HG03064 (cell line): ENCODE measurements around the gene ARIH1.

Source experiments
- ATAC-seq: cut with Tn5 transposase; IDR thresholded peaks from one replicate; pipeline ENCODE4 v1.9.1; 2021; ENCODE audit warnings: low read depth; ENCODE audit not compliant: unreplicated experiment

Gene ARIH1

DNA sequence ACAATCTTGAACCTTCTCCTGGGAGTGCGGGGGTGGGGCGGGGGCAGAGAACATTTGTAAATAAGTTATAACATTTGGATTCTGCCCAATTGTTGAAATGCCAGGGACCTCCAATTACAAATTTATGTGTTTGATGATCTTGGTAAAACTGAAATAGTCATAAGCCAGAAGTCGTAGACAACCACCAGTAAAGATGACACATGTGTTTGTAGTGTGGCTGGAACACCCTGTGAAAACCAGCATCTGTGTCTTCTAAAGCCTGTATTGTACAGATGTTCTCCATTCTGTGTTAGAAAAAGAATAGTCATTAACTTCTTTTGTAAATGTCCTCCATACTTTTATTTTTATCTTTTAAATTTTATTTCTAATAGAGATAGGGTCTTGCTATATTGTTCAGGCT lies 61.8 kb downstream of the ARIH1 start:
- ATAC-seq: no peak

DNA sequence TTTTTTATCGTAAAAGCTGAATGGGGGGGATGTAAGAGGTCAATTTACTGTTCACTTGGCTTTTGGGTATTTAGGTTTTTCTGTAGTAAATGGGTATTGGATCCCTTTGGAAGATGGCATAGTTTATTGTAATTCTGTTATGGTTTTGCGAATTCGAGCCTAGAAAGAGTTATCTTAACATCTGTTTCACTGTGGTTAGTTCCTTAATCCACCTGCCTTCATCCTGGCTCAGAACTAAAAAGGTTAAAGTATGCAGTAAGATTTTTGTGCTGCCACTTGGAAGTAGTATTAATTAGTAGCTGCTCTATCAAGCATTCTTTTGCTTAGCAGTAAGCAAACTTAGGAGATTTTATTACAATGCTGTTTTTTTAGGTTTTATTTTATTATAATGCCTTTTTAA lies 62.4 kb downstream of the ARIH1 start:
- ATAC-seq: no peak

DNA sequence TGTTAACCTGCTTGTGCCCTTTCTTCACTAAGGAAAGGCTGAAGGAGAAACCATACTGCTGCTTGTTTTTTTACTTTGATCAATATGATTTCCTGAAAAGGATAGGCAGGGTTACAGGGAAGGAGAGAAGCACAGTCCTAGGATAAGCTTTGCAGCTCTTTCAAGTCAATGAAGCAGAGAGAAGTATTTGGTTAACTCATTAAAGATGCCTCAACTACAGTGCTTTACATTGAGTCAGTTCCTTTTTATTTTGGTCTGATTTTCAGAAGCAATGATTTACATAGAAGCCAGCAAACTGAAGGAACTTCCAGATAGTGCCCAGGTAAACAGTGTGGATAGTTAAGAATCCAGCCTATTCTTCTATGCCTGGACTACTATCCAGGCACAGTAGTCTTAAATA lies 64.8 kb downstream of the ARIH1 start:
- no peak for ATAC-seq

DNA sequence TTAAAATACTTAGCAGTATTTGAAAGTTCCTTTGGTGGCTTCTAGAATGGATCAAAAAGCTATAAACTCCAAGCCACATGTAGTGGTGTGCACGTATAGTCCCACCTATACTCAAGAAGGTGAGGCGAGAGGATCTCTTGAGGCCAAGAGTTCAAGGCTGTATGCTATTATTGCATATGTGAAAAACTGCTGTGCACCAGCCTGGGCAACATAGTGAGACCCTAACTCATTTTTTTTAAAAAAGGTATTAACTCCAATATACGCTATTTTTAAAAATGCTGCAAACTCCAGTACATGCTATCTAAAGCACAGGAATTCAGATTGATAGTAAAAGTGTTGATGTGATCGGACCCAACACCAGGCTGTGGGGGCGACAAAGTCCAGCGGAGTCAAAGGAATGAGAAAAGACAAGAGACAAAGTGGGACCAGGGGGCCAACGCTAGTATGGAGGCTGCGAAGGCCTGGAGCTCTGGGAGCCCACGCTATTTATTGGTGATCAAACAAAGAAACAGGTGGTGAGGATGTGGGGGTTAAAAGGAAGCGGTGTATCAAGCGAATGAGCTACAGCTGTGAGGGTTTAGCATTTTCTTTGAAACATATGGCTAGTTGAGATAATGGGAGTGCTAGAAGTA lies 66.6 kb downstream of the ARIH1 start:
- no peak for ATAC-seq

DNA sequence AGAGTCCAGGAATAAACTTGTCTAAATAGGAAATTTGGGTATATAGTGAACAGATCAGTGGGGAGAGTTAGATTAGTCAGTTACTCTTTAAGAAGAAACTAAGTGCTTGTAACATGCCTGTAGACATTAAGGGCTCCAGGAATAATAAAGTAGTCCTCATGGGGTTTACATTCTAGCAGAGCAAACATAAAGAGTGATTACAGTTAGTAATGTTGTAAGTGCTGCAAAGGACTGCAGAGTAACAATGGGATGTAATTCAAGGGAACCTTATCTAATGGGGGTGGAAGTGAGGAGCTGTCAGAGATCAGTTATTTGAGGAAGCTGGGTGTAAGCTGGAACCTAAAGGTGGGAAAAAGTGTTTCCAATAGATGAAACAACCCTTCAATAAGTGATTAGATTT lies 67.5 kb downstream of the ARIH1 start:
- ATAC-seq: no peak

DNA sequence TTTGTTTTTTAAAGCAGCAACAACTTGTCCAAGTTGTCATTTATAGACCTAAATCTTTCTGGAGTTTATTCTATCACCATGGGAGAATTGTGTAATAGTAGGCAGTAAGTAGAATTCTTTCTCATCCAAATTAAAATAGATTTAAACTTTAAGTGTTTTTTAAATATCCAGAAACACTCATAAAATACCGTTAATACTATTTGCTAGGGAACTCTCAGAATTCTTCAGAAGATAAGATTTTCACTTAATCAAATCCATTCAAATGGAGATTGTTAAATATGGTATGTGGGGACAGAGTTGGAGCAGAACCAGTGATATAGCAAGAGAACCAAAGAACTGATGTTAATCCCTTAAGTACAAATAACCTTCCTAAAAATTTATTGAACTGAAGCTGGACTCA lies 71.0 kb downstream of the ARIH1 start:
- no peak for ATAC-seq

DNA sequence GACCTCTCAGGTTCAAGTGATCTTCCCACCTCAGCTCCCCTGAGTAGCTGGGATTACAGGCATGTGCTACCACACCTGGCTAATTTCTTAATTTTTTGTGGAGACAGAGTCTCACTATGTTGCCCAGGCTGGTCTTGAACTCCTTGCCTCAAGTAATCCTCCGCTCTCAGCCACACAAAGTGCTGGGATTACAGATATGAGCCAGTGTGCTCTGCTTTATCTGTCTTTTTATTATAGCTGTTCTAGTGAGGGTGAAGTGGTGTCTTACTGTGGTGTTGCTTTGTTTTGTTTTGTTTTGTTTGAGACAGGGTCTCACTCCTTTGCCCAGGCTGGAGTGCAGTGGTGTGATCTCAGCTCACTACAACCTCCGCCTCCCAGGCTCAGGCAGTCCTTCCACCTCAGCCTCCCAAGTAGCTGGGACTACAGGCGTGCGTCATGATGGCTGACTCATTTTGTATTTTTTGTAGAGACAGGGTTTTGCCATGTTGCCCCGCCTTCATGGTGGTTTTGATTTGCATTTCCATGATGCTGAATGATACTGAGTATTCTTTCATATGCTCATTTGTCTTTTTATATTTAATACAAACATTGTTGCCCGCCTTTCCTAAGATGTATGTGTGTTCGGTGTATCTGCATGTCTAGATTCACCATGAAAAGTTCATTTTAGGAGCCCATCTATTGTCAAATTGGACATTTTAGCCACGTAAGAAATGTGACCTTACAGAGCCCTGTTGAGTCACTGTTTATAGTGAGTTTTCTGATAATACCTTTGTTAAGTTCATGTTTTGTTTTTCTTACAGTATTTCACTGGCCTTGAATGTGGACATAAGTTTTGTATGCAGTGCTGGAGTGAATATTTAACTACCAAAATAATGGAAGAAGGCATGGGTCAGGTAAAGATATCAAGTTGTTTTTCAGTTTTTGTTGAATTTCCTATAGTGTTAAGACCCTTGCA lies 80.6 kb downstream of the ARIH1 start:
- ATAC-seq: no peak

DNA sequence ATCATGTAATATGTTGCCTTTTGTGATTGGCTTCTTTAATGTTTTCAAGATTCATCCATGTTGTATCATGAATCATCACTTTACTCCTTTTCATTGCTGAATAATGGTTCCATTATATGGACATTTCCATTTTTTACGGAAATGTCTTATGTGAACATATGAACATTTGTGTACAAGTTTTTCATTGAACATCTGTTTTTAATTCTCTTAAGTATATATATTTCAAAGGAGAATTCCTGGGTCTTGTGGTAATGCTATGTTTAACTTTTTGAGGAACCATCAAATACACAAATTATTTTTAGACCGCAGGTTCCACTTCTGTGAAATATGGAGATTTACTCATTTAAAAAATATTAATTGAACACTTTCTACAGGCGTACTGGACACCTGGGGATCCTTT lies 85.7 kb downstream of the ARIH1 start:
- ATAC-seq: no peak

DNA sequence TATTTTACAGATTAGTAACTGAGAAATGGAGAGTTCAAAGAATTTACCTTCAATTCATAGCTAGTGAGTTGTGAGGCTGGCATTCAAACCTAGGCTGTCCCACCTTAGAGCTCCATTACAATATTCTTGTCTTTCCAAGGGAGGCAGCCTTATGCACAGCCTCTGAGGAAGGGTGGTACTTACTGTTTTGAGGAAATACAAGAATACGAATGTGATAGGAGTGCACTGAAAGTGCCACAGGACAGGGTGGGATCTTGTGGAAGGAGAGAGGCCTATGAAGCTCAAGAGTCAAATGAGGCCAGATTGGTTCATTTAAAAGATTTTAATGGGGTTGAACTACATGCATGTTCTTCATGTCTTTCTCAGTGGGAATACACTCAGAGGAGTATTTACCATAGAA lies 86.3 kb downstream of the ARIH1 start:
- no peak for ATAC-seq

DNA sequence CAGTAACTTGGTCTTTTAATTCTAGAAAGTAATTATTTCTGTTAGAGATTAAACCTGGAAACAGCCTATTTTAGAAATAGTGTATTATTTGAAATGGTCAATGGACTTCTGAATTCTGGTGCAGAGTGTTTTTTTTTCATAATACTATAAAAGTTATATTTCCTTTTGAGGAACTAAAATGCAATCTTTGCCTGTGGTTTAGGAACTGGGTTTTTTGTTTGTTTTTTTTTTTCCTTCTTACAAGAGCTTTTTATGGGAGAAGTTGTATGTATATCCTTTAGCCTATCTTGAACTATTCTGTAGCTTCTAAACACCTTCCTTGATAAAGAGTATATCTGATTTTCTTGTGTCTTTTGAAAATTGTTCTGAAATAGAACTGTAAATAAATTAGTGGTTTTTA lies 88.3 kb downstream of the ARIH1 start:
- ATAC-seq: no peak

DNA sequence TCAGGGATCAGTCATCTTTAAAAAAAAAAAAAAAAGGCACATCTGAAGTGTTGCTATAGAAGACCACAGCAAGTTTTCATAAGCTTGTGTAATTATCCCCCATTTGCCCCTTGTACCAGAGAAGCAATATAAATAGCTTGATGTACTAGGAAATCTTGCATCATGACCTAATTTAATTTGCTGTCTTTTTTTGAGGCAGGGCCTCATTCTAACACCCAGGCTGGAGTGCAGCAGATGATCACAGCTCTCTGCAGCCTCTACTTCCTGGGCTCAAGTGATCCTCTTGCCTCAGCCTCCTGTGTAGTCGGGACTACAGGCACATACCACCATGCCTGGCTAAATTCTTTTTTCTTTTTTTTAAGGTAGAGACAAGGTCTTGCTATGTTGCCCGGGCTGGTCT lies 88.7 kb downstream of the ARIH1 start:
- no peak for ATAC-seq

DNA sequence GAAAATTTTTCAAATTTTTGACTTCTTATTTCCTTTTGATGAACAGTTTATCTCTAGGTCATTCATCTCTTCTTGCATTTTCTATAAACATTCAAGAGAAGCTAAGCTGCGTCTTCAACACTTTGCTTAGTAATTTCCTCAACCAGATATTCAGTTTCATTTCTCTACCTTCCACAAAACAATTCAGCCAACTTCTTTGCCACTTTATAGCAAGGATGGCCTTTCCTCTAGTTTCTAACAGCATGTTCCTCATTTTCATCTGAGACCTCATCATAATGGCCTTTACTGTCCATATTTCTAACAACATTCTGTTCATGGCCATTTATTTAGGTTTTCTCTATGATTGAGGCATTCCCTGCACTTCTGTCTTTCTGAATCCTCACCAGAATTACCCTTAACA lies 90.0 kb downstream of the ARIH1 start:
- ATAC-seq: no peak

DNA sequence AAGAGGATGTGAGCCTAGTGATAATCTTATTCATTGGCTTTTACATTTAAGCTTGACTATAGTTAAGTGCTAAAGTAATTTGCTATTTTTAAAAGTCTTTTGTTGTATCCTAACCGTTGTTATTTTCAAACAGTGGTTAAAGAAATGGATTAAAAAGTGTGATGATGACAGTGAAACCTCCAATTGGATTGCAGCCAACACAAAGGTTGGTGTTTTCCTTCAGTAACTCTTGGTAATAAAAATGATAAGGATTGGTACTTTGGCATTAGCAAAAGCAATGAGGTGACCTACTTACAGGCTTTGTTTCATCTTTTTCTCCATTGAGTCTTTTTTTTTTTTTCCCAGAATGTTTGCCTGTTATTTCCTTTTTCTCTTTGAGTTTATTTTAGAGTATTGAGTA lies 92.8 kb downstream of the ARIH1 start:
- no peak for ATAC-seq

DNA sequence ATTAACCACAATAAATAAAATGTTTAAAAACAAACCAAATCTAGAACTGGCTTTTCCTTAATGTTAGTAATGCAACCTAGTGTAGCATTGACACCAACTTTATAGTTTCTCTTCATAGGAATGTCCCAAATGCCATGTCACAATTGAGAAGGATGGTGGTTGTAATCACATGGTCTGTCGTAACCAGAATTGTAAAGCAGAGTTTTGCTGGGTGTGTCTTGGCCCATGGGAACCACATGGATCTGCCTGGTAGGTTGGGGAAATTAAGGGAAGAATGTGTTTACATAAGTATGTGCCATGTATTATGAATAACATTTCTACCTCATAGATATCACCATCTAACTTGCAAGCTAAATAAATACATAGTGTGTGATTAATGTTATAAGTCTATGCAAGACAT lies 95.9 kb downstream of the ARIH1 start:
- ATAC-seq: no peak

DNA sequence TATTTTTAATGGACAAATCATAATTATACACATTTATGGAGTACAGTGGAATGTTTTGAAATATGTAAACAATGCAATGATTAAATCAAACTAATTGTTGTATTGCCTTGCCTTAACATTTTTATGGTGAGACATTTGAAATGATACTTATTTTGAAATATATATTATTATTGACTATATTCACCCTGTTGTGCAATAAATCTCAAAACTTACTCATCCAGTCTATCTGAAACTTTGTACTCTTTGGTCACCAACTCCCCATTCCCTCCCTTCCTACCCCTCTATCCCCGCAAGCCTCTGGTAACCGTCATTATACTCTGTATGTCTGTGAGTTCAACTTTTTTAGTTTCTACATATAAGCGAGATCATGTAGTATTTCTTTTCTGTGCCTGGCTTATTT lies 105.7 kb downstream of the ARIH1 start:
- ATAC-seq: no peak

DNA sequence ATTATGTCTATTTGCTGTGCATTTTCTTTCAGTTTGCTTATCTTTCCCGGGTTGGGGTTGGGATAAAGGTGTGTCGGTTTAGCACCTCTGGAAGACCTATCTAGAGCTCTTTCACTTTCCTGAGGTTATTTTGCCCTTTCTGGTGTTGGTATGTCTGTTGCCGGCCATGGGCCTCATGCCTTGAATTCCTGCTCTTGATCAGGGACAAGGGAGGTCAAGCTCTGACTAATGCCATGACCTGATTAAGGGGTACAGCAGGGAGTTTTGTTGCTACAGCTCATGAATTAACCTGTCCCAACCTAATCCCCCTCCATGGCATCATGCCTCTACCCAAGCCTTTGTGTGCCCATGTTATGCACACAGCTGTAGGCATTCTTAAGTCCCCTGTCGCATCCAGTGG lies 109.9 kb downstream of the ARIH1 start:
- ATAC-seq: no peak

DNA sequence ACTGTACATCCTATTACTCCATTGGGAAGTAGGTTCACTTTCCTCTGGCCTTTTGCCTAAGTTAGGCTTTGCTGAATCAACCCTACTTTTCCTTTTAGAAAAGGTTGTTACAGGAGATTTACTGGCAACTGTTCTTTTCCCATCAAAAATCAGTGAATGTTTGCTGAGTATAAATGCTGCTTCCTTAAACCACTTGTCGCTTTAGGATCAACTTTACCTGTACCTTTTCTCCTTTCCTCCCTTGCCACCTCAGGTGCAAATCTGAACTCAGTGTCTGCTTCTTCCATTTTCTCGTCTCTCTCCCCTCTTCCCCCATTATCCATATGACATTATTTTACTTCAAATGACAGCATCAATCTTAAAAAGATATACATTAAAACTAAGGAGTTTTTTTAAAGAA lies 110.9 kb downstream of the ARIH1 start:
- no peak for ATAC-seq

DNA sequence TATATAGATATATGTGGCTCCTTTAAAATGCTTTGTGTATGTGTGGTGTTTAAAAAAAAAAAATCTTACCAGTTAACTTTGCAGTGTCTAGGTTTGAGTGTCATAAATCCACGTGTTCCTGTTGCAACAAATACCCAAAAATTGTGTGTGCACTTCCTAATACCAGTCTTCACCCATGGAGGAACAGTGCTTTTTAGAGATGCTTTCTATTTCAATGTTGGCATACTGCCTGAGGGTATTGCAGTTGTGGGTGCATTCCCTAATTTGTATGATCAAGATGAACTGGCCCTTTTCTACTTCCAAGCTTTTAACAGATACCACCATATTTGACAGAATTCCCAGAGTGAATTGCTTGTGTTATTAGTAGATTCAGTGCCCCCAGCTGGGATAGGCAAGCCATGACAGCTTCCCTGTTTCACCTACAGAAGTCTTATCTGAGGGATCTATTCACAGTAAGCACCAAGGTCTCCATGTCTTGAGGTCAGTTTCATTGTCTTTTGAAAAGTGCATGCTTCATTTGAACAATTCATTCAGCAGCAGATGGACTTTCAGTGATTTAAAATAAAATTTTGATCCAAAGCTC lies 111.4 kb downstream of the ARIH1 start:
- no peak for ATAC-seq

DNA sequence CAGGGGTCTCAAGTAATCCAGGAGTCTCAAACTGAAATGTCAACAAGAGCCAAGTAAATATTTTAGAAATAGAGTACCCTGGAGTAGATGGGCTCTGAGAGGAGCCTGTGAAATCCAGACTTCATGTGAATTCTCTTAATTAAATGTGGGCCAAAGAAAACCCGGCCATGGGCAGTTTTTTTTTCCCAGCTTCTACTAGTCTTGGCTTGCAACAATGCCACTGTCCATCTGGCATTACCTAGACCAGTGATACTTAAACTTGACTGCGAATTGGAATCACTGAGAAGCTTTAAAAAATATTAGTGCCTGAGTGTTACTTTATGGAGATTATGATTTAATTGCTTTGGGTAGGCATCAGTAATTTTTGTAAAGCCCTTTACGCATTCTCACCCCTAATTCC lies 114.0 kb downstream of the ARIH1 start:
- no peak for ATAC-seq

DNA sequence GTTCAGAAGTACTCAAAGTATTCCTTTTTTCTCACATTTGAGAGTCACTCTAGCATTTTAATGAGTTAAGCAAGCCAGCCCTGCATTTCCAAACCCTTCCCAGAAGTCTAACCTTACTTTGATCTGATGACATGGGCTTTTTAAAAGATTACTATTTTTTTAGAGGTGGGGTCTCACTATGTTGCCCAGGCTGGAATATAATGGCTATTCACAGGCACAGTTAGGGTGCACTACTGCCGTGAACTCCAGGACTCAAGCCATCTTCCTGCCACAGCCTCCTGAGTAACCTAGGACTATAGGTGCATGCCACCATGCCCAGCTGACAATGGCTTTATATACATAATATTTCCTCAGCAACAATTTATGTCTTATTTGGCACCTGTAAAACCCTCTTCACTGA lies 116.3 kb downstream of the ARIH1 start:
- no peak for ATAC-seq

DNA sequence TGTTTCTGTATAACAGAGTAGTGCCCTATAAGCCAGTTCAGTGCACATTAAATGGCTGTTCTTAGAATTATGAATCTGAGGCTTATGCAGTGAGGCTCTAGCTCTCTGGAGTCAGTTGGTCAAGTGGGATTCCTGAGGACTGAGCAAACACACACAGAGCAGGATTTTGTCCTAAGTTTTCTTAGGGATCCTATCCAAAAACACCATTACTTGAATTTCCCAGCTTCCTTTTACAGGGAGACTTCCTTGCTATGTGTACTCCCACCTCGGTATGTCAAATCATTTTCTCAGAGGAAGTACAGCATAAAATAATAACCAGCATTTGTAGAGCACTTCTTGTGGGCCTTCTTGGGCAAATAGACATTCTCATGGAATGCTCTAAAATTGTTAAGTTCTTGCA lies 117.2 kb downstream of the ARIH1 start:
- ATAC-seq: no peak

DNA sequence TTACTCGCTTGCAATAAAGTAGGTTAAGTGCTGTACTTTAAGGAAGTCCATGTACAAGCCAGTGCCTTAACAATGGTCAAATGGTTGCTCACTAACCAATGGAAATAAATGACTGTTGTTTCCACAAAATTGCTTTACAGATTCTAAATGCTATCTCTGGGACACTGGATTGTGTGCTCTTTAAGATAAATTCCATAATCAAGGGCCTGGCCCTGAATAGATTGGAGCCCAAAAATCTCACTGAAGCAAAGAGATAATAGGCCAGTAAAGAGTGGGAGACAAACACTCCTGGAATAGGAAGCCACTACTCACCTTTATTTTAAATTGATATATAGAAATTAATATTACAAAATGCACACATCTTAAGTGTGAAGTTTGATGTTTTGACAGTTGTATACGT lies 118.0 kb downstream of the ARIH1 start:
- no peak for ATAC-seq
